HG02943 (cell line): ENCODE data around the gene BTBD1.

Source experiments
- ATAC-seq: cut with Tn5 transposase; IDR thresholded peaks from one replicate; pipeline ENCODE4 v1.9.1; 2021; ENCODE audit warnings: mild to moderate bottlenecking, low read depth, moderate library complexity; ENCODE audit not compliant: unreplicated experiment

The BTBD1 gene

DNA sequence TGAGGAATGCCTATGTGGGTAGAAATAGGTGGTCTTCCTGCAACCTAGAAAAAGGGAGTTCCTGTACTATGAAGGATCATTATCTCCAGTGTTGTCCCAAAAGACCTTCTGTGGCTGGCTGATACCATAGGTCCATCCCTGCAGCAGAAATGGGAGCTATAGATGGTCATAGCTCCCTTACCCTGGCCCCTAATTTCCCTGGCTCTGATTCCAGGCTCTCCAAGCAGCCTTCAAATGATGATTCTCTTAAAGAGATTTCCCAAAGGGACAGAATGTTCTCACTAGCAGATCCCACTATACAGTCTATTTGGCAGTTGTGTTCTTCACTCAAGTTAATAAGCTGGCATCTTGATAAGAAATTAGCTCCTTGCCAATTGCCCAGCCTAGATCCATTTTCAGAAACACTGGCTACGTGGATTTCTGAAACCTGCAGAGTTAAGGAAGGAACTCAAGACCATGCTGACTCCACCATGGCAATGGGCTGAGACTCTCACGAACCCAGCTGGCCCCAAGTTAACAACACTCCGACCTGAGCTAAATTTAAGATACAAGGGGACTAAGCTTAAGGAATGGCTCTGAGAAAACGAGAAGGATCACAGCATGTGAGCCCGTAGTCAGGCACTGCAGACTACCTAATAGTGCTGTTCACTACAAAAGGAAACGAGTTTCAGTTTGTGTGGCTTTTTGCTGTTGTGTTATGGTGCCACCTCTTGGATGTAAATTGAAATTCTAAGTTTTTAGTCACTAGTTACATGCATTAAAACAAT is 67.0 kb downstream of the BTBD1 start:
- ATAC-seq = no peak

GRCh38 chr15:82999426-82999825 is 67.6 kb downstream of the BTBD1 start:
- ATAC-seq = no peak

- no peak for ATAC-seq
These were observed 71.1 kb downstream of the BTBD1 start for GRCh38 chr15:82995938-82996337.

DNA sequence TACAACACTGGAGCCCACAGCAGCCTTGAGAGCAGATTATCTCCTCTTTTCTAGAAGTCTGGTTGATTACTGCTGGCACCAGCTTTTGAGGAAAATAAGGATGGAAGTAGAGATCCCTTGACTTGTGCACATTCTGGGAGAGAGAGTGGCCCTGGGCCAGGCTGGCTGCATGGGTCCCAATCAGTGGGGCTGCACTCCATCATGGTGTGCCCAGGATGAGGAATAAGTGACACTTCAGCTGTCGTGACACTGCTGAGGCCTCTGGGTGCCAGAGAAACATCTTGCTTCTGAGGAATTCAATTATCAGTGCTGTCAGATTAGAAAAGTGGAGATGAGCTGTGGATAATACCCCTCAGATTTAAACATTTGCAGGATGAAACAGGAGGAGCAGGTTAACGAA is 72.0 kb downstream of the BTBD1 start:
- ATAC-seq = no peak

DNA sequence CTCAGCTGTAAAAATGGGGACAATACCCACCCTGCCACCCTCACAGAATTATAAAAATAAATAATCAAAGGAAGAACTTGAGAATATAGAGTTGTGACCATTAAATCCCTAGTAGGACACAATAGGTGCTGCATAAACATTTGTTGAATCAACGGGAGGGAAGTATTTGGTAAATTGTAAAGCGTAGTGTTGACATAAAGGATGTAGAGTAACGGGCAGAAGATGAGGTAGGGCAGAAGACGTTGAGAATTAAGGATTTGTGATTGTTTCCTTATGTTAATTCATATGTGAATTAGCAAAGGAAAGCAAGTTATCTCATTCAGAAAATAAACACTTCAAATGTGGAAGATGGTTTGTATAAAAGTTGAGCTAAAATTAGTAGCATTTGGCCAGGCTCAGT is 73.9 kb downstream of the BTBD1 start:
- no peak for ATAC-seq

DNA sequence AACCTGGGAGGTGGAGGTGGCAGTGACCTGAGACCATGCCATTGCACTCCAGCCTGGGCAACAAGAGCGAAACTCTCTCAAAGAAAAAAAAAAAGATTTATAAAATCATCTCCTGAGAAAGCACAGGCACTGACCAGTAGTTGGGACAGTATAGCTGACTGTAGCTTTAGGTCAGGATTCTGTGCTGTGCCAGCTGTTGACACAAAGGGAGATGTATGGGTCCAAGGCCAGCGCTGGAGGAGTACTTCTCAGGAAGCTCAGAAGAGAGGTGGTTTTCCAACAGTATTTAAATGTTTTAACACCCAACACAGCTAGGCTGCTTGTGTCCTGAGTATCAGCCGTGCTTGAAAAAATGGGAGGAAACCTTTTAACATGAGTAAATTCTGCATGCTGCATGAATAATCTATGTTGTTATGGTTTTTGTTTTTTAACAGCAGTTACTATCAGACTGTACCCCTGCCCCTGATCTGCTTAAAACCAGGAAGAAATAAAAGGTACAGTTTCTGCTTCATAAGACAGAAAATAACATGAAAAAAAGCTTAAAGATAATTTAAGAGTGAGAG is 74.5 kb downstream of the BTBD1 start:
- ATAC-seq = no peak

DNA sequence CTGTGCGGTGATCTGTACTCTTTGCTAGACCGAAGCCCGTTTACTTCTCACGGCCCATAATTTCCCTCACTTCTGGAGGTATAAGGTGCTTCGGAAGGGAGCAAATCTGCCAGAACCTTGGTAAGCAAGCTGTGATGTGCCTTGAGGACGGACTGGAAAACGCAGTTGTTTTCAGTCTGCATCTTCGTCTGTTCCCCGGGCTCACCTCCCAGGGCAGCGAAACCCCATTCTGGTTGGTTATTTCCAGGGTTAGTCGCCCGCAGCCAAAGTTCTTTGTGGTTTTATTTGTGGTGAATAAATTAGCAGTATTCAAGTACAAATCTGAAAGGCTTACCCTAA is 80.6 kb downstream of the BTBD1 start:
- ATAC-seq = peak; percentile 34

- ATAC-seq = peak; percentile 97
These were observed 81.2 kb downstream of the BTBD1 start, which contains the start of gene RAMAC for GRCh38 chr15:82985688-82986441. Gene RAMAC (plus strand): TSS chr15:82986210. CDS start chr15:82989019, 2,809 bp downstream.

DNA sequence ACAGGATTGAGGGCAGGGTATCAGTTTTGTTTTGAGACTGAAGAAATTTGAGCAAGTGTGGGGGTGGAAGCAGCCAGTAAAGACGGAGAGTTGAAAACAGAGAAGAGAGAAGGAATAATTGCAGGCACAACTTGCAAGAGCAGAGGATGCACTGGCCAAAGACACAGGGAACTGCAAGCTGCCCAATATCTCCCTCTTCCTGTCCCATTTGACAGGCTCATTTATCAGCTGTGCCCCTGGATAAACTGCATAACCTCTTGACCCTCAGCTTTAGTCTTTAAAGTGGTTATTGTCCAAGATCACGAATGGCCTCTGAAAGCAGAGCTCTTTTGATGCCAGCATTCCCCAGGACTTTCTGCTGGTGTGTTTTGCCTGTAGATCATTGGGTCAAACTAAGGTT is 86.1 kb downstream of the BTBD1 start:
- ATAC-seq = no peak

DNA sequence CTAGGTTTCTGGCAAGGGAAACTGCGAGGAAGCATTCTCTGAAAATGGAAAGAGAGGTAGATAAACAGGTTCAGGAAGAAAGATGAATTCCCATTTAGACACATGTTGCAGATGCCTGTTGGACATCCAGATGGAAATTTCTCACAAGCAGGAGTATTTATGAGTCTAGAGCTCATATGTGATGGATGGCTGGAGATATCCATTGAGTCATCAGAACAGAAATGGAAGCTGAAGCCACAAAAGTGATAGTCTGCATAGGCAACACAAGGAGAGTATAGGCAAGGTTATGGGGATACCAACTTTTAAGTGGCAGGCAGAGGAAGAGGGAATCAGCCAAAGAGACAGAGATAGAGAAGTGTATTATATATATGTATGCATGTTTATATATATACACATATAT is 87.3 kb downstream of the BTBD1 start:
- ATAC-seq = no peak

GRCh38 chr15:82978438-82978837 is 88.6 kb downstream of the BTBD1 start:
- ATAC-seq = no peak

GRCh38 chr15:82977076-82977475 is 90.0 kb downstream of the BTBD1 start:
- no peak for ATAC-seq

DNA sequence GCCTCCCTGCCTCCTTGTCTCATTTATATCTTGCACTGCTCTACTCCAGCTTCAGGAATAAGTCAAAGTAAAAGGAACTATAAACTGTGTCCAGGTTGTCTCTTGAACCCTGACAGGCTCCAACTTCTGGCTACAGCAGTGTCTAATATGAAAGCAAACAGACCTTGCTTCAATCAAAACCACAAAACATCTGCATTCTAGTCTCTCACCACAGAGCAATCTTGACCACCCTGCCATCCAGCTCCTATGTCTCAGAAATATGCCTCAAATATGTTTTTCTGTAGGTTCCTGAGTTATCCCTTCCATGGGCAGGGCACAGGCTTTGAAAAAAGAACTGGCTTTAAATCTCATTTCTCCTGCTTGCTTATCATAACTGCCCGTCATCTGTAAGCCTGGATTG is 94.1 kb downstream of the BTBD1 start:
- no peak for ATAC-seq

- no peak for ATAC-seq
These were observed 95.7 kb downstream of the BTBD1 start for GRCh38 chr15:82971218-82971984.

DNA sequence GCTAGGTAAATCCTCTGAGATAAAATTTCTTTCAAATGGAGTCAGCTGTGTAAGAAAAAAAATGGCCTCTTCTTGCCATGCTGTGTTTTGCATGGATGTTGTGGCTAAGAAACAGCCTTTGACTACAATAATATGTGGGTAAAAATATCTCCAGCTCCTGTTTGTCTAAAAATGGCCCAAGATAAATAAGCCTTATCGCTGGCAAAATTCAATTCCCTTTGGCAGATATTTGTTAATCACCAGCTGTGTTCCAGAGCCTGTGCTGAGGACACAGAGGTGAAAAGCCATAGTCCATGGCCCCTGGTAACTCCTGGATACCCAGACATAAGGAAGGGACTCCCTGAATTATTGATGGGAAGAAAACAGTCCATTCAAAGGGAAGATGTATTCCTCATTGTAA is 96.4 kb downstream of the BTBD1 start:
- no peak for ATAC-seq

- no peak for ATAC-seq
These were observed 96.9 kb downstream of the BTBD1 start for GRCh38 chr15:82970078-82970686.

DNA sequence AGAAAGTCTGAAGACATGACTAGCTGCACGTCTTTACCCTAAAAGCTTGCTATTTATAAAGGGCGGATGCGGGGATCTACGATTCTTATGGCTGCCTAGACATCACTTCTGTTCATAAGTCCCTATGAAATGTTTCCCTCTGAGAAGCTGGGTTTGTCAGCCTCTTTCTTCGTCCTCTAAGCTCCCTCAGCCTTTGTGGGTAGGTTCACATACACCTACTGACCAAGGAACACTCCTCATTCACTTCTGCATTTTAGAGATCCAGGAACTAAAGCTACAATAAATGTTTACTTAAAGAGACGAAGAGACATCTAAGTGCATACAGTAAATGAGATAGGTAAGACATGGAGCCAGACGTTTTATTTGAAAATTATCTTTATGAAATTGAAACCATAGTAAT is 97.7 kb downstream of the BTBD1 start:
- ATAC-seq = no peak

DNA sequence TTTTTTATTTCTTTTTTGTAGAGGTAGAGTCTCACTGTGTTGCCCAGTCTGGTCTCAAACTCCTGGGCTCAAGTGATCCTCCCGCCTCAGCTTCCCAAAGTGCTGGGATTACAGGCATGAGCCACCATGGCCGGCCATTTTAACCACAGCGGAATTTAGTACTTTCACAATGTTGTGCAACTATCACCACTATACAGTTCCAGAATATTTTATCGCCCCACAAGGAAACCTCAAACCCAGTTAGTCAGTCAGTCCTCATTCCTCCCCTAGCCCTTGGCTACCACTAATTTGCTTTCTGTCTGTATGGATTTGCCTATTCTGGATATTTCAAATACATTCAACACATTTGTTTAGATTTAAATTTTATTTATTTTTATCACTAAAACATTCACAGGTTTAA is 99.0 kb downstream of the BTBD1 start:
- no peak for ATAC-seq

- ATAC-seq = peak; percentile 73
These were observed 100.4 kb downstream of the BTBD1 start for GRCh38 chr15:82966671-82967071.
